Adrenal gland (tissue), 5 donors: Measurements from ENCODE around the gene SLC9C2.
A peak's percentile ranks its signal among the peaks of the same experiment; 100 is the strongest.

ENCODE experiments used
- POLR2A ChIP-seq, 2 donors: fragments of 450-650 bp; IDR thresholded peaks; one replicate each; pipeline ENCODE4 v1.6.1; 2017; ENCODE audit warnings: antibody characterized with exemption in 2 of 2, mild to moderate bottlenecking in 2 of 2, moderate library complexity in 1 of 2
- TF ChIP-seq, protein P1 (sequence below), 6 experiments: fragments of 450-650 bp in 4 of 6; fragments of 200-600 bp in 2 of 6; sonication (generic) in 1 of 6; IDR thresholded peaks; 1 replicate in 5 of 6; 2 replicates in 1 of 6; pipeline versions ENCODE4 v1.5.1 to v1.8.0; 2016 to 2021; ENCODE audit warnings: antibody characterized with exemption in 6 of 6, mild to moderate bottlenecking in 2 of 6, moderate library complexity in 1 of 6
- donor health status: DM: no; HTN: no; CAD: no.

DNA sequence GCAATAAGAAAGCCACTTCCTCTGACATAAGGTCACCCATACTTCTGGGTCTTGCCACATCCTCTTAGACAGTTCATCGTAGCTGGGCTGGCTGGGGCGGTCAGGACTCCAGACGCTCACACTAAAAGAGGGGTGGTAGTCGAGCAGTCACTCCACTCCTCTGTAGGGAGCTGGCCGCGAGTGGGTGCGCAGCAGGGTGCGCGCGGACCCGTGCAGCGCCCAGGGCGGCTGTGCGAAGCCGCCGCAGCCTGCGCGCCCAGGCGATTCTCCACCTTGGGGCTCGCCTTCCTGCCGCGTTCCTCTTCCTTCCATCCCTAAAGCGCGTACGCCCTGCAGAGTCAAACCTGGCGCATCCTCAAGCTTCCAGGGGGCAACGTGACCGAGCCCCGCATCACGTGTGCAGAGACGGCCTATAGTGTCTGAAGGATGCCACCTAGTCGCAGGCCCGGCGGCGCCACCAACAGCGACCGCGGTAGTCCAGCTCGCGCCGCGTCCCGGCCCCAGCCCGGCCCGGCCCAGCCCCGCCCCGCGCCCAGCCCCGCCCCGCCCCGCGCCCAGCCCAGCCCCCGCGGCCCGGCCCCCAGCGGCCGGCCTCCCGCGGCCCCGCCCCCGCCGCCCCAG lies 126.1 kb downstream of the SLC9C2 start:
- TF ChIP-seq, protein P1, sequence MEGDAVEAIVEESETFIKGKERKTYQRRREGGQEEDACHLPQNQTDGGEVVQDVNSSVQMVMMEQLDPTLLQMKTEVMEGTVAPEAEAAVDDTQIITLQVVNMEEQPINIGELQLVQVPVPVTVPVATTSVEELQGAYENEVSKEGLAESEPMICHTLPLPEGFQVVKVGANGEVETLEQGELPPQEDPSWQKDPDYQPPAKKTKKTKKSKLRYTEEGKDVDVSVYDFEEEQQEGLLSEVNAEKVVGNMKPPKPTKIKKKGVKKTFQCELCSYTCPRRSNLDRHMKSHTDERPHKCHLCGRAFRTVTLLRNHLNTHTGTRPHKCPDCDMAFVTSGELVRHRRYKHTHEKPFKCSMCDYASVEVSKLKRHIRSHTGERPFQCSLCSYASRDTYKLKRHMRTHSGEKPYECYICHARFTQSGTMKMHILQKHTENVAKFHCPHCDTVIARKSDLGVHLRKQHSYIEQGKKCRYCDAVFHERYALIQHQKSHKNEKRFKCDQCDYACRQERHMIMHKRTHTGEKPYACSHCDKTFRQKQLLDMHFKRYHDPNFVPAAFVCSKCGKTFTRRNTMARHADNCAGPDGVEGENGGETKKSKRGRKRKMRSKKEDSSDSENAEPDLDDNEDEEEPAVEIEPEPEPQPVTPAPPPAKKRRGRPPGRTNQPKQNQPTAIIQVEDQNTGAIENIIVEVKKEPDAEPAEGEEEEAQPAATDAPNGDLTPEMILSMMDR (IDR thresholded peaks at IDR 0.05): peak in 2 of 6 experiments; percentile 8 to 10
- peak; percentile 81 to 83 for TF ChIP-seq POLR2A (IDR thresholded peaks at IDR 0.05)
